HG03064 (cell line): ENCODE results near the gene TIMP2.
"Not testable (repeated sequence)": the region's sequence is repeated elsewhere in the genome, so short reads cannot be mapped to it uniquely, and the experiment has no call there.

Experiments
- ATAC-seq: cut with Tn5 transposase; IDR thresholded peaks from one replicate; pipeline ENCODE4 v1.9.1; 2021; ENCODE audit warnings: low read depth; ENCODE audit not compliant: unreplicated experiment

The TIMP2 gene

DNA sequence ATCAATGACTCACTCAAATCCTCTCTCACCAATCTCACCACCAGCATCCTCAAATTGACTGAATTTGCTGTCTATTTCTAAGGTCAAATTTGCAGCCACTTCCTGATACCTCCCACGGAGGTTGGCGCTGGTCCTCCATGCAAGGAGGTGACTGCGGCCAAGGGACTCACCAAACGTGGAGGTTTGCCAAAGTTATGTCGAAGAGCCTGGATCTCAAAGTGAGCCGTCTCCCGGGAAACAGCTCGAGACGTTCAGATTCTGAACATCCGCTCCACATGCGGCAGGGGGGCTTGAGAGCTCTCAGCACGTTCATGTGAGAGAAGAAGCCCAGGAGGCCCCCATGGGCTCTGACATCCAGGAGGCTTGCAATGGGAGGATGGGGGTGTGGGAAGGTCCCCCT, 31.9 kb upstream of the TIMP2 start:
- no peak for ATAC-seq

DNA sequence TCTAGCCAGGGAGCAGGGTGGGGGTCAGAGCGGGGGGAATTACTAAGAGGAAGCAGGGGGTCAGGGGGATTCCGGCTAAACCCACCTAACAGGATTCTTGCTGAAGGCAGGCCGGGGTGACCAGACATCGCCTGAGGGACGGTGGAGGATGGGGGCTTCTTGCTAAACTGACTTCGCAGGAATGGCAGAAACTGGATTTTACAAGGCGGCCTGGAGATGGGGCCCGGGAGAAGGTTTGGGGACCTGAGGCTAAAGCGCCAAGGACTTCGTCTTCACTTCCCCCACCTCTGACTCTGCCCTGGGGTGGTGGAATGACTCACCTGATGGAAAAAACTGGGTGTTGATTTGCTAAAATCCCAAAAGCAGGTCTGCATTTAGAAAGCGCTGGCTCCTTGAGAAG, 31.1 kb upstream of the TIMP2 start:
- no peak for ATAC-seq

GRCh38 chr17:78954684-78955083, 29.5 kb upstream of the TIMP2 start:
- ATAC-seq, result no peak

DNA sequence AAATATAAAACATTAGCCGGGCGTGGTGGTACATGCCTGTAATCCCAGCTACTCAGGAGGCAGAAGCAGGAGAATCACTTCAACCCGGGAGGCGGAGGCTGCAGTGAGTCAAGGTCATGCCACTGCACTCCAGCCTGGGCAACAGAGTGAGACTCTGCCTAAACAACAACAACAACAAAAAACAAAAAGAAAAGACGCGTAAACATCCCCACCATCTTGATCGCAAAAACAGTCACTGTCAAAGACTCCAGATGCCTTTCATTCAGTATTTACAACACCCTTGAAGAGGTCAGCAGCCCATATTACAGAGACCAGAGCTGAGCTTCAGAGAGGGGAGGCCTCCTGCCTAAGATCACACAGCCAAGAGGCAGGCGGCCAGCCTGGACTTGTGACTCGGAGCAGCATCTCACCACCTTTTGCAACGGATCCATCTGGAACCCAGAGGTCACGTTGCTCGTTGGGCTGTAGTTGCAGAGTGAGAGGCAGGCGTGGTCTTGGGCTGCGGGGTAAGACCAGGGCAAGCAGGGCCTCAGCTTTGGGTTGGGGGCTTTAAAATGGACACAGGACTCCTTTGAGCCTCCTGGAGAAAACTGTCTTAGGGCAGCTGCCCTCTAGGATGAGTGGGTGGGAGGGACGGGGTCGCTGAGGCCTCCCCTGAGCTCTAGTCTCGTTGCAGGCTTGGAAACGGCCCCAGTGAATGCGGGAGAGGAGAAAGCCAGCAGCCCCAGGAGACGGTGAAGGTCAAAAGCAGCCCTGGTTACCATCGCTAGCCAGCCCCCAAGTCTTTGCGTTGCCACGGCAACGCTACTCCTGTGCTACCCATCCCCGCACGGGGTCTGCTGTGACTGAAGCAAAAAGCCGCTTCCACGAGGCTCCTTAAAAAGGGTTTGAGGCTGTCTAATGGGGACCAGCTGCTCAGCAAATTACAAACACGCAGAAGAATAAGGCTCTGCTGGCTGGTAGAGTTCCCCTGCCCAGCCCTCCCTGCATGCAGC, 28.5 kb upstream of the TIMP2 start:
- no peak for ATAC-seq

DNA sequence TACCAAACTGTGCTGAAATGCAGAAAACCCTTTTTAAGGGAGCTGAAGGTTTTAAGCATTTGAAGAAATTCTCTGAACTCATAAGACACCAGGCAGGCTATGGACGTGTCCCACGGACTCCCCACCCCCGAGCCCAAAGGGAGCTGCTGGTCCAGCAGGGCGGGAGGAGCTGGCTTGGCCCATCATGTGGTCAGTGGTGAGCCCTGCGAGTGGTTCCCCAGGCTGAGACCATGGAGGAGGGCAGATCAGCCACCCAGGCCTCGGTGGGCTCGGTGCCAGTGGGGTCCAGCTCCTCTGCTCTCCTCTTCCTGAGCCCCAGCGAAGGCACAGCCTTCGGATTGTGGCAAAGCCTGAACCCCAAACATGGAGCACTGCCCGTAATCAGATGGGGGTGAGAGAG, 27.5 kb upstream of the TIMP2 start:
- ATAC-seq, result no peak

DNA sequence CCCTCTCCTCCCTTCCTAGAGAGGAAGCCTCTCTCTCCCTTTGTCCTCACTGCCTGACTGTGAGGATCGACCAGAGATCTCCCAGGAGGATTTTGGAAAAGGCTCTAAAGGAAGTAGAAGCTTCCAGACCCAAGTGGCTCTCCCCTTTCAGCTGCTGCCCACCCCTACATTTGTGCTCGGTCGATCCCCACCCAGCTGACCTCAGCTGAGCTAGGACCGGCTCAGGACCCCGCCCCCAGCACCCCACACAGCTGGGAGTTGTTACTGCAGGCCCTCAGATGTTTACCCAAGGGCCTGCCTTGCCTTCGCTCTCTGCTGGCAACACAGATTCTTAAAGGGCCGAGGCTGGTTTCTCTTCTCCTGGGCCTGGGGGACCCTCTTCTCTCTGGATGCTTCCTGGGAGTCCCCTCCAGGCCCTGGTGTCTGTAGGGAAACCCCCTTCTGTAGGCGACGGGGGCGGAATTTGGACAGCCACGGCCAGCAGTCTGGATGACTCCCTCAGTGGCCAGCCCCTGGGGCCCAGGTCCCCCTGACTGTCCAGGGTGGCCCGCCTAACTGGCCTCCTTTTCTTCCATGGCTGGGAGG, 26.9 kb upstream of the TIMP2 start:
- ATAC-seq, result no peak

- no peak for ATAC-seq
Observed at GRCh38 chr17:78950870-78951269, 25.7 kb upstream of the TIMP2 start.

GRCh38 chr17:78947235-78948149, 22.3 kb upstream of the TIMP2 start:
- no peak for ATAC-seq

DNA sequence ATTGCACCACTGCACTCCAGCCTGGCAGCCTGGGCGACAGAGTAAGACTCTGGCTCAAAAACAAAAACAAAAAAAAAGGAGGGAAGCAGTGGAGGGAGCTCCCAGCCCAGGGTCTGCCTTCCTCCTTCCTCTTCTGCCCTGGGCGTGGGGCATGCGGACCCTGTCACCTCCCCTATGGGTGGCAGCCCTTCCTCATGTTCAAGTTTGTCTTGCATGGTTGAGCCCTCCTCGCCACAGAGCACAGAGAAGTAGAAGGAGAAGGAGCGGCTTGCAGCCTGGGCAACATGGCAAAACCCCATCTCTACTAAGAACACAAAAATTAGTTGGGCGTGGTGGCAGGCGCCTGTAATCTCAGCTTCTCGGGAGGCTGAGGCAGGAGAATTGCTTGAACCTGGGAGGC, 21.4 kb upstream of the TIMP2 start:
- ATAC-seq, result no peak

DNA sequence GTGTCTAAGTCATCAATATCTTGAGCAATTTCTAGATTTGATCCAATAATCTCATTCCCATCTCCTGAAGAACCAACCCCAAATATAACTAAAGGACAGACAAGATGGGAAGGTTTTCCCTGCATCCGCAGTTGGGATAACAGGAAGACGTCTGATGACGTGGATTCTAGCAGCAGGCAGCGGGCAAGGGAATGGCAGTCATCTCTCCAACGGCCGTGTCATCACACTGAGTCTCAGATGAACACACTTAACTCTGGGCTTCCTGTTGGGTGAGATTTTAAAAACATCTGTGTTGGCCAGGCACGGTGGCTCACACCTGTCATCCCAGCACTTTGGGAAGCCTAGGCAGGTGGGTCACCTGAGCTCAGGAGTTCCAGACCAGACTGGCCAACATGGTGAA, 20.9 kb upstream of the TIMP2 start:
- no peak for ATAC-seq

DNA sequence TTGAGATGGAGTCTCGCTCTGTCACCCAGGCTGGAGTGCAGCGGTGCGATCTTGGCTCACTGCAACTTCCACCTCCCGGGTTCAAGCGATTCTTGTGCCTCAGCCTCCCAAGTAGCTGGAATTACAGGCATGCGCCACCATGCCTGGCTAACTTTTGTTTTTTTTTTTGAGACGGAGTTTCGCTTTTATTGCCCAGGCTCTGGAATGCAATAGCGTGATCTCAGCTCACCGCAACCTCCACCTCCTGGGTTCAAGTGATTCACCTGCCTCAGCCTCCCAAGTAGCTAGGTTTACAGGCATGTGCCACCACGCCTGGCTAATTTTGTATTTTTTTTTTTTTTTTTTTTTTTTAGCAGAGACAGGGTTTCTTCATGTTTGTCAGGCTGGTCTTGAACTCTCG, 20.3 kb upstream of the TIMP2 start:
- not testable (repeated sequence) for ATAC-seq

DNA sequence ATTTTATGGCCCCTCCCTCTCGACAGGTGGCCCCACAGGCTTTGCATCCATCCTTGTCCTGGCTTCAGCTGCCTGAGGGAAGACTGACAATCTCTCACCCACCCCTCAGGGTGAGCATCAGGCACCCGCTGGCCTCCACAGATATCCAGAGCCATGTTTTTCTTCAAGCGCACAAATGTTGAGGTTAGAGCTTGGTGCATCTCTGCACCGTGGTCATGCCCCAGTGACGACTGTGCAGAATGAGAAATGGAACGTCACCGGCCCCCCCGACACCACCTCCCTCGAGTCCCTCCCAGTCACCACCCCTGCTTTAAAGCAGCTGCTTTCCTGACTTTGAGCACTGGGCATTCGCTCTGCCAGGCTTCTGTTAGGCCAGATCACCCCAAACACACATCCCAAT, 19.8 kb upstream of the TIMP2 start:
- no peak for ATAC-seq

DNA sequence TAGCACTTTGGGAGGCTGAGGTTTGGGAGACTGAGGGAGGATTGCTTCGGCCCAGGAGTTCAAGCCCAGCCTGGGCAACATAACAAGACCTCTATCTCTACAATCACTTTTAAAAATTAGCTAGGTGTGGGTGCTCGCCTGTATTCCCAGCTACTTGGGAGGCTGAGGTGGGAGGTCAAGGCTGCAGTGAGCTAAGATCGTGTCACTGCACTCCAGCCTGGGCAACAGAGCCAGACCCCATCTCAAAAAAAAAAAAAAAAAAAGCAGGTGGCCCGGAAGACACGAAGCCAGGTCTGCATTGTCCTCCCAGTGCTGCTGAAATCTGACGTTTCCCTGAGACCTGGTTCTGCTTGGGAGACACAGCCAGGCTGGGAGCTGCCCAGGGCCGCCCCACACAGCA, 18.8 kb upstream of the TIMP2 start:
- no peak for ATAC-seq

DNA sequence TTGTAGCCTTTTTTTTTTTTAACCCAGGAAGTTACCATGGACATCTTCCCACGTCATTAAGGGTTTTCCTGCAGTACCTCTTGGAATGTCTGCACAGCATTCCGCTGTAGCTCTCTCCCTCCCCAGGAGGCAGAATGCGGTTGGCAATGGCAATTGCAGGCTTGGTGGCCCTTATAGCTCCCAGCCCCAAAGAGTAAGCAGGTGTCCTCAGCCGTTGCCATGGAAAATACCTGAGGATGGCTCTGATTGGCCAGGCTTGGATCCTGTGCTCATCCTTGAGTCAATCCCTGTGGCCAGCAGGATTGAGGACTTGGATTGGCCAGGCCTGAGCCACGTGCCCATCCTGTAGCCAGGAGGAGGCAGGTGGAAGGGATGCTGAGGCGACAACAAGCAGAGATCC, 15.5 kb upstream of the TIMP2 start:
- ATAC-seq, result no peak

DNA sequence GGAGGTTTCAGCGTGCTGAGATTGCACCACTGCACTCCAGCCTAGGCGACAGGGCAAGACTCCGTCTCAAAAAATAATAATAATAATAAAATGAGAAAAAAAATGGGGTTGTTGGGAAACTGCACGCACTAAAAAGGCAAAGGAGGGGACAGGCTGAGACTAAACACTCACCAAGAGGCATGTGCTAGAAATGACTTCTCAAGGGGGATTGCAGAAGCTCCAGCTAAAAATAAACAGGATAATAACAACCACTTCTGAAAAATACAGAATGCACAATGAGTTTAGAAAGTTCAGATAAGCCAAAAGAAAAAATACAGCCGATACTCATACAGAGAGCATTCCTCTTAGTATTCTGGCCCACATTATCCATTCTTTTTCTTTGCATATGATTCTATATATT, 15.1 kb upstream of the TIMP2 start:
- no peak for ATAC-seq

- no peak for ATAC-seq
Observed at GRCh38 chr17:78939615-78940014, 14.4 kb upstream of the TIMP2 start.

- ATAC-seq, result no peak
Observed at GRCh38 chr17:78937561-78937960, 12.4 kb upstream of the TIMP2 start.

- ATAC-seq, result no peak
Observed at GRCh38 chr17:78935419-78936323, 10.5 kb upstream of the TIMP2 start.

DNA sequence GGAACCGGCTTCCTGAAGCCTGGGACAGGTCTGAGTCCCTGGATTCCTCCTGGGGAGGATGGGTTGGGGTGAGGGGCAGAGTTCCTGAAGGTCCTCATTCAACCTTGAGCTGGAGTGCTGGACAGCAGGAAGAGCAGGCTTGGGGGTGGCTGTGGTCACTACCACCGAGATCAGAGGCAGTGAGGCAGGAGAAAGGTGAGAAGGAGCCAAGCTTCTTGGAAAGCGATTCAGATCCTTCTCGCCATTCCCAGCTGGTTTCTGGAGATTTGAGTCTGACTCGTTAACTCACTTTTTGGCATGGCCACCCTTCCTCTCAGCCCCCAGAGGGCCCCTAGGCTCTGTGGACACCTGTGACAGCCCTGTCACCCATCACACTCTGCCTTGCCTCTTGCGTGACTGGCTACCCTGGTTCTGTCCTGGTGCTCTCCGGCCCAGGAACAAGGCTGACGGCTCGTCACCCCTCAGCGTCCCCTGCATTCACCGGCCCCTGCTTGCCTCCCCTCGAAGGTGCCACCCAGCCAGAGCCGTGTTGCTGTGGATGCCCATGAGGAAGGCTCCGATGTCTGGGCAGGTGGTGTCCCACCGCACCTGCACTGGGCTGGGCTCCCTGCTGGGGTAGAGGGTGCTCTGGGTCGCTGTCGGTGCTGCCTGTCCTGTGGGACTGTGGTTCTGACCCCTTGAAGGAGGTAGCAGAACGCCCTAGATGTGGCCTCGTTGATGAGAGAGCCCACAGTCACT, 9.7 kb upstream of the TIMP2 start:
- ATAC-seq, result no peak
